Measurements from ENCODE around the gene BSX. TPM values are rescaled to one million over a fixed set of nuclear protein-coding genes. Genes with fewer than 3 reads are reported as not detected.

The BSX gene
- total RNA-seq (ENCODE audit: low replicate concordance): not detected in 2 replicates

DNA sequence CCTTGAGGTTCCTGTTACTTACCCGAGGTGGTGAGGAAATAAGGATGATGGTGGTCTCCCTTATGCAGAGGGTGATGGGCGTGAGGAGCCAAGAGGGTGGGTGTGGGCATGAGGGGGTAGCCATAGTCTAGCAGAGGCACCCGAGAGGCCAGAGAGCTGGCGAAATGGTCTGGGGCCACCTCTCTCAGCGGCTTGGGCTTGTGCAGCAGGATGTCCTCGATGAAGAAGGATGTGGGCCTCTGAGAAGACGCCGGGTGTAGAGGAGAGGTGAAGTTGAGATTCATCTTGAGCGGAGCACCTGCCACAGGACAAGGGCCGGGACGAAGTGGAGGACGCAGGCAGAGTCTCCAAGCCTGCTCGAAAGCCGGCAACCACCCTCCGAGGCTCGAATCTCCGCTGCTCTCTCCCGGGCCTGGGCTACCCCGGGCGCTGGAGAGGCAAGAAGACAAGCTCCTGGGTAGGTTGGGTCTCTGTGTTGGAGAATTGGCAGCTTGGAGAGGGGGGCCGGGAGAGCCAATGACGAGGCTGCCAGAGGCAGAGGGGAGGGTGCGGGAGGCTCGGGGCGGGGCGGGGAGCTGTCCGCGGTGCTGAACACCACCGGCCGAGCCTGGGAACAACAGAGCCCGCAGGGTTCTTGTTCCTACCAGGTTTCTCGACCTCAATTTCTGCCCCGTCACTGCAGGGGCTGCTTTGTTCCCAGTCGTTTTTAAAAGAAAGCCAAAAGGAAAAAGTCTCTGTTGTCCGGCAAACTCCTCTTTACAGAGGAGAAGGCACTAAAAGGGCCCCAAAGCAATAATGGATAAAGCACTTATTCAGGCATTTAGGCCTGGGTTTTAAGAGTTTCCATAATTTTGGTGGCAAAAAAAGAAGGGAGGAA is at the start of gene BSX:
Gene BSX, minus strand, starts transcription at position 447 of the 877 bp plus-strand sequence. Its CDS starts 163 bp downstream, at position 284.
- Mint-ChIP-seq H3K27me3 (ENCODE audit: insufficient read depth, low read depth) (peaks cover 93% of the 10 kb centered on the region), H3K4me1 (peaks cover 39% of the 10 kb centered on the region), H3K27ac (no peak within 1 kb of the TSS), H3K36me3 (no peaks in the 10 kb centered on the region), H3K4me3 (peak within 1 kb of the TSS; percentile 48), H3K9me3 (peaks cover 5% of the 10 kb centered on the region)
- Histone ChIP-seq H4K20me1 (ENCODE audit: low read depth) (peaks cover 50% of the 10 kb centered on the region), H3K9ac (no peak within 1 kb of the TSS), H2AFZ (replicated peaks) (no peak within 1 kb of the TSS), H3F3A (ENCODE audit: low read depth) (peaks cover 27% of the 10 kb centered on the region), H3K4me1 (peaks cover 29% of the 10 kb centered on the region), H3K4me3 (no peak within 1 kb of the TSS), H3K4me2 (peak within 1 kb of the TSS; percentile 54), H3K9me3 (ENCODE audit: low read depth) (no peaks in the 10 kb centered on the region), H3K36me3 (no peaks in the 10 kb centered on the region), H3K27ac (no peak within 1 kb of the TSS), H3K79me2 (ENCODE audit: low read depth) (no peaks in the 10 kb centered on the region), H3K27me3 (peaks cover 100% of the 10 kb centered on the region)
- TF ChIP-seq CTCF (IDR thresholded peaks at IDR 0.05): no peak
- TF ChIP-seq EZH2phosphoT487 (IDR thresholded peaks at IDR 0.05): peak; percentile 30
- DNase-seq (ENCODE audit: low spot score): peak; percentile 95

GRCh38 chr11:123030517-123030916 is 48.9 kb upstream of the BSX start:
- Mint-ChIP-seq H3K4me1 (no peaks in the 10 kb centered on the region), H3K27me3 (ENCODE audit: insufficient read depth, low read depth) (peaks cover 2% of the 10 kb centered on the region), H3K36me3 (no peaks in the 10 kb centered on the region), H3K9me3 (no peaks in the 10 kb centered on the region), H3K27ac (no peak overlapping the region), H3K4me3 (no peak overlapping the region)
- H3K9ac ChIP-seq: no peak overlapping the region
- no peak overlapping the region for H3K4me3 ChIP-seq
- H3K79me2 ChIP-seq (ENCODE audit: low read depth): no peaks in the 10 kb centered on the region
- no peak overlapping the region for H3K27ac ChIP-seq
- TF ChIP-seq EZH2 (IDR thresholded peaks at IDR 0.05) (no peak), EZH2phosphoT487 (IDR thresholded peaks at IDR 0.05) (no peak), CTCF (IDR thresholded peaks at IDR 0.05) (no peak)
- H3K4me2 ChIP-seq: no peak overlapping the region
- no peaks in the 10 kb centered on the region for H3K36me3 ChIP-seq
- no peak overlapping the region for H2AFZ ChIP-seq (replicated peaks)
- no peaks in the 10 kb centered on the region for H3K27me3 ChIP-seq
- DNase-seq (ENCODE audit: low spot score): no peak
- no peaks in the 10 kb centered on the region for H4K20me1 ChIP-seq (ENCODE audit: low read depth)
- no peaks in the 10 kb centered on the region for H3F3A ChIP-seq (ENCODE audit: low read depth)
- H3K4me1 ChIP-seq: no peaks in the 10 kb centered on the region
- H3K9me3 ChIP-seq (ENCODE audit: low read depth): no peaks in the 10 kb centered on the region

DNA sequence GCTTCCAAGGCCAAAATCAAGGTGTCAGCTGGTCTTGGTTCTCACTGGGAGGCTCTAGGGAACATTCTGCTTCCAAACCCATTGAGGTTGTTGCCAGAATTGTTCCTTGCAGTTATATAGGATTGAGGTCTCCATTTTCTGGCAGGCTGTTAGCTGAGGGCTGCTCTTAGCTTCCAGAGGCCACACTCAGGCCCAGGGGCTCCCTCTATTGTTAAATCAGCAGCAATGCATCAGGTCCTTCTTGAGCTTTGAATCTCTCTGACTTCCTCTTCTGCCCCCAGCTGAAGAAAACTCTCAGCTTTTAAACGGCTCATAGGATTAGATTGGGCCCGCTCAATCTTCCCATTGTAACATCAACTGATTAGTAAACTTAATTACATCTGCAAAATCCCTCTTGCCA is 39.3 kb upstream of the BSX start:
- Histone ChIP-seq H3K4me1 (peaks cover 5% of the 10 kb centered on the region), H3K79me2 (ENCODE audit: low read depth) (no peaks in the 10 kb centered on the region), H3K9me3 (ENCODE audit: low read depth) (no peaks in the 10 kb centered on the region), H3F3A (ENCODE audit: low read depth) (no peaks in the 10 kb centered on the region), H3K27ac (no peak overlapping the region), H3K4me3 (no peak overlapping the region), H3K4me2 (no peak overlapping the region), H4K20me1 (ENCODE audit: low read depth) (no peaks in the 10 kb centered on the region), H3K36me3 (no peaks in the 10 kb centered on the region), H3K9ac (no peak overlapping the region), H2AFZ (replicated peaks) (peak overlapping the region; percentile 70), H3K27me3 (no peaks in the 10 kb centered on the region)
- Mint-ChIP-seq H3K9me3 (no peaks in the 10 kb centered on the region), H3K36me3 (no peaks in the 10 kb centered on the region), H3K4me3 (no peak overlapping the region), H3K4me1 (peaks cover 4% of the 10 kb centered on the region), H3K27me3 (ENCODE audit: insufficient read depth, low read depth) (peaks cover 5% of the 10 kb centered on the region), H3K27ac (no peak overlapping the region)
- TF ChIP-seq CTCF (IDR thresholded peaks at IDR 0.05): peak; percentile 66
- no peak for TF ChIP-seq EZH2phosphoT487 (IDR thresholded peaks at IDR 0.05)
- DNase-seq (ENCODE audit: low spot score): peak; percentile 73
